Measurements from ENCODE around the gene MCUB. TPM values are rescaled to one million over a fixed set of nuclear protein-coding genes. Genes with fewer than 3 reads are reported as not detected.

MCUB gene
- total and polyA plus RNA-seq, 2 donors (not counting 3 experiments of a cell fraction or from before 2014, with no cell fraction given) = 32.5 to 53.8 TPM

DNA sequence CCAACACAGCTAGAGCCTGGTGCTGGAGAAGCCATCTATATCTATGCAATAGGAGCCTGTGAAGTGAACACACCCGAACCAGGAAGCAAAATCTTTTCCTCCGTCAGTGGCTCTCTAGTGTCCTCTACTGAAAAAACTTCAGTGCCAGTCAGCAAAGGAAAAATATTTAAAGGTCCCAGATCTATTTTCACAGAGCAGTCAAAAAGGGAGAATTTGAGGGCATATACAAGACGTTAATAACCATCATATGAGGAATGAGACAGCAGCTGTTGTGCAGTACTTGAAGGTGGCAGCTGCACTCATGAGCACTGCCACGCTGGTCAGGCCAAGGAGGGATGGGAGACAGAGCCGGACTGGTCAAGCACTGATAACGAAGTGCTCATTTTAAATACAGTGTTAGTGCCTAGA is 14.4 kb downstream of the MCUB start:
- H3K27me3 ChIP-seq (ENCODE audit: control insufficient read depth in 2 of 2, insufficient read depth in 2 of 2, low read length in 2 of 2) = no peaks in the 10 kb centered on the region
- no peak overlapping the region for H3K4me2 ChIP-seq (ENCODE audit: insufficient read depth, low read length)
- POLR2A ChIA-PET = no interaction called here
- FAIRE-seq (peak; percentile 49), DNase-seq (ENCODE audit: low read depth, low spot score) (peak; percentile 40)
- no peak overlapping the region for H3K9ac ChIP-seq (replicated peaks; ENCODE audit: extremely low read depth, insufficient read depth, low read length)
- dilution Hi-C loops (cut with MboI; ENCODE audit: extremely low pct_ligation_motif_present, low sequenced_read_pairs) = no loop called here
- H3K9me1 ChIP-seq (replicated peaks; ENCODE audit: control insufficient read depth, extremely low read depth, insufficient read depth, low read length) = no peaks in the 10 kb centered on the region
- H4K20me1 ChIP-seq (replicated peaks; ENCODE audit: control insufficient read depth, extremely low read depth, insufficient read depth, low read length) = no peaks in the 10 kb centered on the region
- H3K36me3 ChIP-seq (ENCODE audit: control insufficient read depth in 2 of 2, extremely low read depth in 1 of 2, insufficient read depth in 2 of 2, low read length in 2 of 2) = no peaks in the 10 kb centered on the region
- TF ChIP-seq FOS (IDR thresholded peaks at IDR 0.05; ENCODE audit: borderline replicate concordance, insufficient read depth, low read length) (no peak), POLR2AphosphoS5 (IDR thresholded peaks at IDR 0.05; ENCODE audit: insufficient read depth, low read depth, low read length) (no peak)
- TF ChIP-seq, protein P1, sequence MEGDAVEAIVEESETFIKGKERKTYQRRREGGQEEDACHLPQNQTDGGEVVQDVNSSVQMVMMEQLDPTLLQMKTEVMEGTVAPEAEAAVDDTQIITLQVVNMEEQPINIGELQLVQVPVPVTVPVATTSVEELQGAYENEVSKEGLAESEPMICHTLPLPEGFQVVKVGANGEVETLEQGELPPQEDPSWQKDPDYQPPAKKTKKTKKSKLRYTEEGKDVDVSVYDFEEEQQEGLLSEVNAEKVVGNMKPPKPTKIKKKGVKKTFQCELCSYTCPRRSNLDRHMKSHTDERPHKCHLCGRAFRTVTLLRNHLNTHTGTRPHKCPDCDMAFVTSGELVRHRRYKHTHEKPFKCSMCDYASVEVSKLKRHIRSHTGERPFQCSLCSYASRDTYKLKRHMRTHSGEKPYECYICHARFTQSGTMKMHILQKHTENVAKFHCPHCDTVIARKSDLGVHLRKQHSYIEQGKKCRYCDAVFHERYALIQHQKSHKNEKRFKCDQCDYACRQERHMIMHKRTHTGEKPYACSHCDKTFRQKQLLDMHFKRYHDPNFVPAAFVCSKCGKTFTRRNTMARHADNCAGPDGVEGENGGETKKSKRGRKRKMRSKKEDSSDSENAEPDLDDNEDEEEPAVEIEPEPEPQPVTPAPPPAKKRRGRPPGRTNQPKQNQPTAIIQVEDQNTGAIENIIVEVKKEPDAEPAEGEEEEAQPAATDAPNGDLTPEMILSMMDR (IDR thresholded peaks at IDR 0.05; ENCODE audit: extremely low read depth in 1 of 2, insufficient read depth in 1 of 2, low read depth in 1 of 2, low read length in 2 of 2) = peak in 1 of 2 donors; percentile 2
- peaks cover 19% of the 10 kb centered on the region for H3K4me1 ChIP-seq (ENCODE audit: control insufficient read depth, extremely low read depth, insufficient read depth, low read length)
- peaks cover 8% of the 10 kb centered on the region for H3K79me2 ChIP-seq (ENCODE audit: control insufficient read depth, insufficient read depth, low read length)
- H2AFZ ChIP-seq (ENCODE audit: low read depth, low read length) = no peak overlapping the region
- H3K27ac ChIP-seq (ENCODE audit: insufficient read depth, low read depth, low read length) = no peak overlapping the region
- BruUV-seq (replicated peaks) = no TSS peak
- intact Hi-C loops (cut with micrococcal nuclease) = loop anchor here (1.0 to 10.0 kb wide), 2 partner anchors 141 to 400 kb away; partner anchors contain the start of gene SEC24B
- CTCF ChIA-PET = interaction anchor here (0.6 to 2.7 kb wide), 11 partner anchors 12 to 150 kb away, joined by 3 to 28 read pairs (median 6); partner anchors contain the start of genes MCUB and SEC24B
- no peak overlapping the region for H3K4me3 ChIP-seq (replicated peaks in 1 of 3; ENCODE audit: insufficient read depth in 1 of 3, low read depth in 1 of 3, low read length in 3 of 3)
- no peaks in the 10 kb centered on the region for H3K9me3 ChIP-seq (replicated peaks; ENCODE audit: control insufficient read depth, insufficient read depth, low read length)

All from endothelial cell of umbilical vein (primary cell).